ENCODE results near the gene NPC2. TPM values are rescaled to one million over a fixed set of nuclear protein-coding genes. Genes with fewer than 3 reads are reported as not detected.

Gene NPC2
- total and polyA plus RNA-seq, 4 donors = 76.8 to 174 (median 86.7) TPM

- Histone ChIP-seq H3K27ac (ENCODE audit: low read depth, low read length) (no peak overlapping the region), H3K4me1 (ENCODE audit: control insufficient read depth, insufficient read depth, low read length) (no peaks in the 10 kb centered on the region), H3K36me3 (ENCODE audit: control insufficient read depth, insufficient read depth, low read length) (no peaks in the 10 kb centered on the region), H3K4me3 (ENCODE audit: low read depth, low read length) (no peak overlapping the region), H3K27me3 (ENCODE audit: control insufficient read depth, insufficient read depth, low read length) (no peaks in the 10 kb centered on the region), H3K9me3 (ENCODE audit: control insufficient read depth, insufficient read depth, low read length) (no peaks in the 10 kb centered on the region)
- no peak for DNase-seq (ENCODE audit: low read depth in 4 of 6, low spot score in 6 of 6)
- no CpG with 5 or more reads among the region's 3 CpGs for WGBS (ENCODE audit: insufficient coverage)
These were observed 55.5 kb downstream of the NPC2 start for GRCh38 chr14:74437496-74438053.

GRCh38 chr14:74434294-74434693 lies 58.8 kb downstream of the NPC2 start:
- no peak overlapping the region for H3K27ac ChIP-seq (ENCODE audit: low read depth, low read length)
- H3K4me3 ChIP-seq (ENCODE audit: low read depth, low read length) = no peak overlapping the region
- peaks cover 2% of the 10 kb centered on the region for H3K27me3 ChIP-seq (ENCODE audit: control insufficient read depth, insufficient read depth, low read length)
- no peaks in the 10 kb centered on the region for H3K36me3 ChIP-seq (ENCODE audit: control insufficient read depth, insufficient read depth, low read length)
- H3K9me3 ChIP-seq (ENCODE audit: control insufficient read depth, insufficient read depth, low read length) = no peaks in the 10 kb centered on the region
- no peaks in the 10 kb centered on the region for H3K4me1 ChIP-seq (ENCODE audit: control insufficient read depth, insufficient read depth, low read length)
- no peak for DNase-seq (ENCODE audit: low read depth in 4 of 6, low spot score in 6 of 6)
- no CpG with 5 or more reads among the region's 2 CpGs for WGBS (ENCODE audit: insufficient coverage)

GRCh38 chr14:74429991-74430390 lies 63.1 kb downstream of the NPC2 start:
- no peak overlapping the region for H3K4me3 ChIP-seq (ENCODE audit: low read depth, low read length)
- H3K27ac ChIP-seq (ENCODE audit: low read depth, low read length) = no peak overlapping the region
- 83% methylated on average over 4 of the region's 7 CpGs for WGBS (ENCODE audit: insufficient coverage)
- DNase-seq (ENCODE audit: low read depth in 4 of 6, low spot score in 6 of 6) = no peak
- H3K36me3 ChIP-seq (ENCODE audit: control insufficient read depth, insufficient read depth, low read length) = no peaks in the 10 kb centered on the region
- peaks cover 16% of the 10 kb centered on the region for H3K27me3 ChIP-seq (ENCODE audit: control insufficient read depth, insufficient read depth, low read length)
- no peaks in the 10 kb centered on the region for H3K9me3 ChIP-seq (ENCODE audit: control insufficient read depth, insufficient read depth, low read length)
- H3K4me1 ChIP-seq (ENCODE audit: control insufficient read depth, insufficient read depth, low read length) = peaks cover 6% of the 10 kb centered on the region

Other genes starting within 250 kb of the NPC2 start
- 10 to 100 TPM; 30.3 to 48.4 TPM for gene ABCD4, start 190.4 kb downstream of the NPC2 start, total RNA-seq
- gene ABCD4, start 190.4 kb downstream of the NPC2 start, polyA plus RNA-seq (ENCODE audit: insufficient read length in 2 of 2) = 100 to 1,000 TPM in 1 of 2 donors, 10 to 100 TPM in 1; 86.6 to 124 TPM
- gene VRTN, start 144.8 kb downstream of the NPC2 start, total RNA-seq = not detected
- gene VRTN, start 144.8 kb downstream of the NPC2 start, polyA plus RNA-seq (ENCODE audit: insufficient read length in 2 of 2) = not detected
- 1 to 10 TPM; 4.6 to 8.7 TPM for gene SYNDIG1L, start 67.1 kb downstream of the NPC2 start, total RNA-seq
- 10 to 100 TPM; 16.6 to 17.7 TPM for gene SYNDIG1L, start 67.1 kb downstream of the NPC2 start, polyA plus RNA-seq (ENCODE audit: insufficient read length in 2 of 2)
- gene ISCA2, start 460 bp upstream of the NPC2 start, total RNA-seq = 10 to 100 TPM; 21.1 to 41.0 TPM
- 10 to 100 TPM; 32.3 to 35.1 TPM for gene ISCA2, start 460 bp upstream of the NPC2 start, polyA plus RNA-seq (ENCODE audit: insufficient read length in 2 of 2)
- 10 to 100 TPM; 20.8 to 23.9 TPM for gene LTBP2, start 118.9 kb upstream of the NPC2 start, total RNA-seq
- 1 to 10 TPM; 2.2 to 6.3 TPM for gene LTBP2, start 118.9 kb upstream of the NPC2 start, polyA plus RNA-seq (ENCODE audit: insufficient read length in 2 of 2)
- 10 to 100 TPM; 35.6 to 43.2 TPM for gene AREL1, start 219.8 kb upstream of the NPC2 start, total RNA-seq
- gene AREL1, start 219.8 kb upstream of the NPC2 start, polyA plus RNA-seq (ENCODE audit: insufficient read length in 2 of 2) = 10 to 100 TPM; 49.3 to 54.7 TPM
- gene FCF1, start 219.8 kb upstream of the NPC2 start, total RNA-seq = 10 to 100 TPM; 23.3 to 30.7 TPM
- gene FCF1, start 219.8 kb upstream of the NPC2 start, polyA plus RNA-seq (ENCODE audit: insufficient read length in 2 of 2) = 10 to 100 TPM; 39.4 to 42.3 TPM